GM20431 (cell line): ENCODE results near the gene ZC2HC1C.

Source experiments
- in situ Hi-C: fragments of 300-500 bp; cut with MseI, MboI; formaldehyde crosslinking; loops from one replicate; pipeline ENCODE4 v1.15.0; 2020; ENCODE audit warnings: low sequenced_read_pairs; ENCODE audit not compliant: unreplicated experiment

The ZC2HC1C gene

GRCh38 chr14:75088566-75089373 is 19.3 kb downstream of the ZC2HC1C start:
- in situ Hi-C loops, result no loop called here

- in situ Hi-C loops, result no loop called here
Measured at GRCh38 chr14:75090353-75090752, 20.9 kb downstream of the ZC2HC1C start.

GRCh38 chr14:75091251-75091650 is 21.8 kb downstream of the ZC2HC1C start:
- in situ Hi-C loops, result no loop called here

- in situ Hi-C loops, result no loop called here
Measured at GRCh38 chr14:75092698-75093097, 23.3 kb downstream of the ZC2HC1C start.

- in situ Hi-C loops, result no loop called here
Measured at GRCh38 chr14:75094896-75095295, 25.5 kb downstream of the ZC2HC1C start.

GRCh38 chr14:75095690-75096089 is 26.2 kb downstream of the ZC2HC1C start:
- in situ Hi-C loops, result no loop called here

- in situ Hi-C loops, result no loop called here
Measured at GRCh38 chr14:75096959-75097358, 27.5 kb downstream of the ZC2HC1C start.

- in situ Hi-C loops, result no loop called here
Measured at GRCh38 chr14:75098212-75098611, 28.8 kb downstream of the ZC2HC1C start.

- in situ Hi-C loops, result no loop called here
Measured at GRCh38 chr14:75098682-75099081, 29.2 kb downstream of the ZC2HC1C start.

- in situ Hi-C loops, result no loop called here
Measured at GRCh38 chr14:75101491-75101890, 32.0 kb downstream of the ZC2HC1C start.

GRCh38 chr14:75107186-75107585 is 37.7 kb downstream of the ZC2HC1C start:
- in situ Hi-C loops, result no loop called here

GRCh38 chr14:75109877-75110276 is 40.4 kb downstream of the ZC2HC1C start:
- in situ Hi-C loops, result no loop called here

GRCh38 chr14:75113932-75114539 is 44.6 kb downstream of the ZC2HC1C start:
- in situ Hi-C loops, result no loop called here

GRCh38 chr14:75119056-75119455 is 49.6 kb downstream of the ZC2HC1C start:
- in situ Hi-C loops, result no loop called here

GRCh38 chr14:75120541-75121291 is 51.3 kb downstream of the ZC2HC1C start:
- in situ Hi-C loops, result no loop called here

GRCh38 chr14:75121552-75121951 is 52.1 kb downstream of the ZC2HC1C start:
- in situ Hi-C loops, result no loop called here

GRCh38 chr14:75123991-75124390 is 54.5 kb downstream of the ZC2HC1C start:
- in situ Hi-C loops, result no loop called here

GRCh38 chr14:75125617-75126016 is 56.2 kb downstream of the ZC2HC1C start:
- in situ Hi-C loops, result loop anchor here (25.0 kb wide), 1 partner anchor 337 kb away; no protein-coding TSS in a partner anchor

- in situ Hi-C loops, result loop anchor here (25.0 kb wide), 1 partner anchor 336 kb away; no protein-coding TSS in a partner anchor
Measured at GRCh38 chr14:75126121-75126544, 56.7 kb downstream of the ZC2HC1C start.

- in situ Hi-C loops, result loop anchor here (25.0 kb wide), 1 partner anchor 335 kb away; no protein-coding TSS in a partner anchor
Measured at GRCh38 chr14:75126679-75127473, 57.4 kb downstream of the ZC2HC1C start, which contains the start of gene NEK9. Gene NEK9, minus strand, starts transcription at chr14:75127048. Its CDS starts 127 bp downstream, at chr14:75126921.
